ENCODE results near the gene GRPEL1. TPM values are rescaled to one million over a fixed set of nuclear protein-coding genes. Genes with fewer than 3 reads are reported as not detected.
A peak's percentile ranks its signal among the peaks of the same experiment; 100 is the strongest.

The GRPEL1 gene
- total and polyA plus RNA-seq, 9 of the 15 experiments (the other 6 are each of a cell fraction or from before 2014, with no cell fraction given): 43.4 to 192 (median 86.6) TPM

DNA sequence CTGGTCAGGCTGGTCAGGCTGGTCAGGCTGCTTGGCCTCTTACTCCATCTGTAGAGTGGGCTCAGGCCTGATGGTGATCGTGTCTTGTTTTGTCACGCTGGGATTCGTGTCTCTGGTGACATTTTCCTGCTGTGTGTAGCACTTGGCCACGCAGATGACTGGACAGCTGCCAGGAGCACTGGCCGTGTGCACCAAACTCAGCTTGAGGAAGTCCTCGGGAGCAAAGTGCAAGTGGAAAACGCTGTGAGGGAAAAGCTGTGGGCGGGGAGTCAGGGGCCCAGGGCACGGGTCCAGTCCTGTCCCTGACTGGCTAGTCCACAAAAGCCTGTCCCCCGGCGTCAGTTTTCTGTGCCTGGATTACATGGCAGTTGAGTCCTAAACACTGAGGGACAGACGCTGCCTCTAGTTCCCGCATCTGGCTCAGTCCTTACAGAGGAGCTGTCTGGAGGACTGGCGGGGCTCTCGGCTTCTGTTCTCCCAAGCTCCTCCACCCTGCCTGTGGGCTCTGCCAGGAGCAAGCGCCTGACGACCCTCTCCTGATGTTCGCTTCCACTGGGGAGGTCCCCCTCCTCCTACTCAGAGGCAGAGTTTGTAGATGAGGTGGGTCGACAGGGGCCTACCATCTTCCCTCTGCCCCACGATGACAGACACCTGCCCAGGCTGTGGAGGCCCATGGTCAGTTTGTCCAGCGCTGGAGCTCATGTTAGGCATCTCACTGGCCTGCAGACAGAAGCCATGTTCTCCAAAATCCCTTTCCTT is 35.9 kb upstream of the GRPEL1 start:
- FAIRE-seq (no peak), ATAC-seq (no peak), DNase-seq (ENCODE audit: extremely low read depth in 1 of 4, low spot score in 3 of 4) (no peak)
- Histone ChIP-seq H3K27ac (ENCODE audit: extremely low read depth, low read depth, low read length) (no peak overlapping the region), H3K79me2 (ENCODE audit: control insufficient read depth, insufficient read depth, low read length) (no peaks in the 10 kb centered on the region), H3K36me3 (ENCODE audit: control insufficient read depth, insufficient read depth, low read length) (no peaks in the 10 kb centered on the region), H3K4me1 (replicated peaks in 1 of 2; ENCODE audit: control insufficient read depth in 2 of 2, insufficient read depth in 2 of 2, low read length in 2 of 2) (peaks cover 17 to 30% of the 10 kb centered on the region in 2 experiments), H2AFZ (ENCODE audit: low read depth, low read length) (peak overlapping the region; percentile 78), H3K4me2 (ENCODE audit: insufficient read depth, low read length) (peak overlapping the region; percentile 82), H3K9me3 (replicated peaks; ENCODE audit: control insufficient read depth, insufficient read depth, low read depth, low read length) (no peaks in the 10 kb centered on the region), H4K20me1 (replicated peaks; ENCODE audit: control insufficient read depth, insufficient read depth, low read length) (peaks cover 6% of the 10 kb centered on the region), H3K9me1 (ENCODE audit: control insufficient read depth, insufficient read depth, low read length) (peaks cover 3% of the 10 kb centered on the region), H3K27me3 (ENCODE audit: control insufficient read depth in 2 of 2, insufficient read depth in 2 of 2, low read length in 2 of 2) (peaks cover 18 to 41% of the 10 kb centered on the region in 2 experiments), H3K4me3 (peak overlapping the region; percentile 56), H3K9ac (ENCODE audit: insufficient read depth in 1 of 2, low read depth in 2 of 2, low read length in 2 of 2) (peak overlapping the region in 1 of 2 experiments; percentile 75; a peak in 3 of 4 replicates)
- POLR2A ChIA-PET: interaction anchor here (0.5 to 1.4 kb wide), 4 partner anchors 9 to 31 kb away, joined by 3 to 4 read pairs (median 4); no protein-coding TSS in a partner anchor
- no TSS peak for BruUV-seq (replicated peaks)
- intact Hi-C loops (cut with micrococcal nuclease) (no loop called here), in situ Hi-C loops (cut with MboI) (no loop called here)
- CTCF ChIA-PET (ENCODE audit: low intra/inter-chr PET ratio): no interaction called here
- TF ChIP-seq SMARCA5 (IDR thresholded peaks at IDR 0.05) (peak; percentile 80; the same call in 1 of the 2 replicates), HMGN3 (IDR thresholded peaks at IDR 0.05; ENCODE audit: borderline replicate concordance, extremely low read depth, insufficient read length, low read depth, low read length) (no peak), TFAP4 (CRISPR knock-in tag; IDR thresholded peaks at IDR 0.05; ENCODE audit: borderline replicate concordance) (peak; percentile 3; the same call in 1 of the 2 replicates), XRCC5 (IDR thresholded peaks at IDR 0.05; ENCODE audit: low read depth, low read length) (0 out of 2 replicates have a peak, but pooled peaks have one; percentile 18), NFIC (IDR thresholded peaks at IDR 0.05) (peak; percentile 69), L3MBTL2 (IDR thresholded peaks at IDR 0.05) (0 out of 2 replicates have a peak, but pooled peaks have one; percentile 6), CTBP1 (IDR thresholded peaks at IDR 0.05; ENCODE audit: borderline replicate concordance) (peak; percentile 45; the same call in 1 of the 2 replicates), NRF1 (conservative IDR thresholded peaks at IDR 0.05 in 1 of 2, IDR thresholded peaks at IDR 0.05 in 1 of 2) (no peak)
- 12% methylated on average over 21 of the region's 21 CpGs for WGBS (ENCODE audit: insufficient coverage, low coverage, missing lambda C conversion rate)

Data from K562 (cell line).